Measurements from ENCODE around the gene UBALD2. TPM values are rescaled to one million over a fixed set of nuclear protein-coding genes. Genes with fewer than 3 reads are reported as not detected.

Gene UBALD2
- total and polyA plus RNA-seq, 2 of the 13 experiments (the other 11 are each of a cell fraction or from before 2014, with no cell fraction given): 3.3 to 89.7 TPM

DNA sequence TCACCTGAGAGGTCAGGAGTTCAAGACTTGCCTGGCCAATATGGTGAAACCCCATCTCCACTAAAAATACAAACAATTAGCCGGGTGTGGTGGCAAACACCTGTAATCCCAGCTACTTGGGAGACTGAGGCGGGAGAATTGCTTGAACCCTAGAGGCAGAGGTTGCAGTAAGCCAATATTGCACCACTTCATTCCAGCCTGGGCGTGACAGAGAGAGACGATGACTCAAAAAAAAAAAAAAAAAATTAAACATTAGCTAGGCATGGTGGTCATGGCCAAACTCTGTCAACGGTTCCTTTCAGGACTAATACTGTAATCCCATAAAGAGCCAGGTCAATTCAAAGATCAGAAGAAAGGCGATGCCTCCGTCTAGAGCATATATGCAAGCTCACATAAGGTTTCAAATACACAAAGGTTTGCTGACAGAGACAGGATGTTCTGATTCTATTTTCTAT, 27.3 kb upstream of the UBALD2 start (continued):
- TF ChIP-seq SOX13 (IDR thresholded peaks at IDR 0.05): peak; percentile 46; the same call in 1 of the 2 replicates
- 0 out of 4 replicates have a peak, but pooled peaks of 1 of the 2 experiments have one; percentile 50 for TF ChIP-seq SOX13 (CRISPR knock-in tag; conservative IDR thresholded peaks at IDR 0.05 in 1 of 2, IDR thresholded peaks at IDR 0.05 in 1 of 2)
- TF ChIP-seq TBP (CRISPR knock-in tag; IDR thresholded peaks at IDR 0.05): no peak
- 0 out of 2 replicates have a peak, but pooled peaks have one; percentile 74 for TF ChIP-seq MBD4 (IDR thresholded peaks at IDR 0.05; ENCODE audit: borderline replicate concordance, low read length)
- peak; percentile 93 for TF ChIP-seq THYN1 (CRISPR knock-in tag; IDR thresholded peaks at IDR 0.05; ENCODE audit: borderline replicate concordance, low read depth)
- TF ChIP-seq KLF6 (CRISPR knock-in tag; IDR thresholded peaks at IDR 0.05): 0 out of 2 replicates have a peak, but pooled peaks have one; percentile 33
- no peak for TF ChIP-seq ZBTB8A (CRISPR knock-in tag; IDR thresholded peaks at IDR 0.05; ENCODE audit: borderline replicate concordance, low read depth)
- TF ChIP-seq HNRNPH1 (optimal IDR thresholded peaks at IDR 0.05; ENCODE audit: low read depth, low read length): no peak
- TF ChIP-seq ZFYVE20 (CRISPR knock-in tag; IDR thresholded peaks at IDR 0.05; ENCODE audit: borderline replicate concordance, low read depth): no peak
- no peak for TF ChIP-seq ZNF713 (CRISPR knock-in tag; IDR thresholded peaks at IDR 0.05)
- TF ChIP-seq ZNF441 (CRISPR knock-in tag; IDR thresholded peaks at IDR 0.05; ENCODE audit: borderline replicate concordance): no peak
- TF ChIP-seq HOXA7 (CRISPR knock-in tag; IDR thresholded peaks at IDR 0.05): no peak
- TF ChIP-seq SP1 (IDR thresholded peaks at IDR 0.05): no peak
- TF ChIP-seq SP1 (CRISPR knock-in tag; IDR thresholded peaks at IDR 0.05): no peak
- TF ChIP-seq ZNF17 (CRISPR knock-in tag; IDR thresholded peaks at IDR 0.05): no peak
- TF ChIP-seq ZNF431 (CRISPR knock-in tag; IDR thresholded peaks at IDR 0.05; ENCODE audit: borderline replicate concordance, low read depth): no peak
- no peak for TF ChIP-seq DMAP1 (CRISPR knock-in tag; IDR thresholded peaks at IDR 0.05)
- peak; percentile 27; the same call in 1 of the 2 replicates for TF ChIP-seq ZBTB43 (CRISPR knock-in tag; conservative IDR thresholded peaks at IDR 0.05)
- TF ChIP-seq ZNF3 (CRISPR knock-in tag; IDR thresholded peaks at IDR 0.05): peak; percentile 63; the same call in 1 of the 2 replicates
- TF ChIP-seq, protein P1, sequence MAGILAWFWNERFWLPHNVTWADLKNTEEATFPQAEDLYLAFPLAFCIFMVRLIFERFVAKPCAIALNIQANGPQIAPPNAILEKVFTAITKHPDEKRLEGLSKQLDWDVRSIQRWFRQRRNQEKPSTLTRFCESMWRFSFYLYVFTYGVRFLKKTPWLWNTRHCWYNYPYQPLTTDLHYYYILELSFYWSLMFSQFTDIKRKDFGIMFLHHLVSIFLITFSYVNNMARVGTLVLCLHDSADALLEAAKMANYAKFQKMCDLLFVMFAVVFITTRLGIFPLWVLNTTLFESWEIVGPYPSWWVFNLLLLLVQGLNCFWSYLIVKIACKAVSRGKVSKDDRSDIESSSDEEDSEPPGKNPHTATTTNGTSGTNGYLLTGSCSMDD (CRISPR knock-in tag; IDR thresholded peaks at IDR 0.05): no peak
- no peak for TF ChIP-seq FOXM1 (CRISPR knock-in tag; IDR thresholded peaks at IDR 0.05)
- no peak for TF ChIP-seq ZNF136 (CRISPR knock-in tag; IDR thresholded peaks at IDR 0.05; ENCODE audit: low read depth)
- TF ChIP-seq ZNF274 (CRISPR knock-in tag; IDR thresholded peaks at IDR 0.05): no peak
- TF ChIP-seq, protein P2, sequence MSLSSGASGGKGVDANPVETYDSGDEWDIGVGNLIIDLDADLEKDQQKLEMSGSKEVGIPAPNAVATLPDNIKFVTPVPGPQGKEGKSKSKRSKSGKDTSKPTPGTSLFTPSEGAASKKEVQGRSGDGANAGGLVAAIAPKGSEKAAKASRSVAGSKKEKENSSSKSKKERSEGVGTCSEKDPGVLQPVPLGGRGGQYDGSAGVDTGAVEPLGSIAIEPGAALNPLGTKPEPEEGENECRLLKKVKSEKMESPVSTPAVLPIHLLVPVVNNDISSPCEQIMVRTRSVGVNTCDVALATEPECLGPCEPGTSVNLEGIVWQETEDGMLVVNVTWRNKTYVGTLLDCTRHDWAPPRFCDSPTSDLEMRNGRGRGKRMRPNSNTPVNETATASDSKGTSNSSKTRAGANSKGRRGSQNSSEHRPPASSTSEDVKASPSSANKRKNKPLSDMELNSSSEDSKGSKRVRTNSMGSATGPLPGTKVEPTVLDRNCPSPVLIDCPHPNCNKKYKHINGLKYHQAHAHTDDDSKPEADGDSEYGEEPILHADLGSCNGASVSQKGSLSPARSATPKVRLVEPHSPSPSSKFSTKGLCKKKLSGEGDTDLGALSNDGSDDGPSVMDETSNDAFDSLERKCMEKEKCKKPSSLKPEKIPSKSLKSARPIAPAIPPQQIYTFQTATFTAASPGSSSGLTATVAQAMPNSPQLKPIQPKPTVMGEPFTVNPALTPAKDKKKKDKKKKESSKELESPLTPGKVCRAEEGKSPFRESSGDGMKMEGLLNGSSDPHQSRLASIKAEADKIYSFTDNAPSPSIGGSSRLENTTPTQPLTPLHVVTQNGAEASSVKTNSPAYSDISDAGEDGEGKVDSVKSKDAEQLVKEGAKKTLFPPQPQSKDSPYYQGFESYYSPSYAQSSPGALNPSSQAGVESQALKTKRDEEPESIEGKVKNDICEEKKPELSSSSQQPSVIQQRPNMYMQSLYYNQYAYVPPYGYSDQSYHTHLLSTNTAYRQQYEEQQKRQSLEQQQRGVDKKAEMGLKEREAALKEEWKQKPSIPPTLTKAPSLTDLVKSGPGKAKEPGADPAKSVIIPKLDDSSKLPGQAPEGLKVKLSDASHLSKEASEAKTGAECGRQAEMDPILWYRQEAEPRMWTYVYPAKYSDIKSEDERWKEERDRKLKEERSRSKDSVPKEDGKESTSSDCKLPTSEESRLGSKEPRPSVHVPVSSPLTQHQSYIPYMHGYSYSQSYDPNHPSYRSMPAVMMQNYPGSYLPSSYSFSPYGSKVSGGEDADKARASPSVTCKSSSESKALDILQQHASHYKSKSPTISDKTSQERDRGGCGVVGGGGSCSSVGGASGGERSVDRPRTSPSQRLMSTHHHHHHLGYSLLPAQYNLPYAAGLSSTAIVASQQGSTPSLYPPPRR (CRISPR knock-in tag; IDR thresholded peaks at IDR 0.05; ENCODE audit: borderline replicate concordance): peak; percentile 79

All from HepG2 (cell line).